Astrocyte (in vitro differentiated cells and primary cell): Measurements from ENCODE around the gene TMEM270. TPM values are rescaled to one million over a fixed set of nuclear protein-coding genes. Genes with fewer than 3 reads are reported as not detected.

Experiments used
- DNase-seq: peaks from one replicate; pipeline ENCODE4 v3.0.0-alpha.2; 2010; ENCODE audit warnings: low read depth
- FAIRE-seq: peaks from 2 replicates; lab custom pipeline; 2011; peaks lifted over from hg19 to GRCh38; lab: Jason Lieb, UNC
- H2AFZ ChIP-seq: 2 replicates; pipeline ENCODE4 v1.6.0; 2012; ENCODE audit warnings: low read depth, low read length, inconsistent platforms
- H3K27ac ChIP-seq: 2 replicates; pipeline ENCODE4 v1.5.1; 2011; ENCODE audit warnings: low read depth, low read length, inconsistent platforms
- H3K27me3 ChIP-seq: 2 replicates; pipeline ENCODE4 v1.6.0; 2011; ENCODE audit warnings: low read length, inconsistent platforms; ENCODE audit not compliant: insufficient read depth
- H3K36me3 ChIP-seq: 2 replicates; pipeline ENCODE4 v1.5.1; 2011; ENCODE audit warnings: low read length, inconsistent platforms; ENCODE audit not compliant: insufficient read depth
- H3K4me1 ChIP-seq: 2 replicates; pipeline ENCODE4 v1.5.1; 2011; ENCODE audit warnings: low read length, inconsistent platforms; ENCODE audit not compliant: insufficient read depth
- H3K4me2 ChIP-seq: 2 replicates; pipeline ENCODE4 v1.6.0; 2012; ENCODE audit warnings: low read length, inconsistent platforms
- H3K4me3 ChIP-seq: 2 replicates; pipeline ENCODE4 v1.5.1; 2011; ENCODE audit warnings: low read depth, mild to moderate bottlenecking, low read length, inconsistent platforms; ENCODE audit not compliant: insufficient read depth
- H3K79me2 ChIP-seq: 2 replicates; pipeline ENCODE4 v1.6.0; 2012; ENCODE audit warnings: mild to moderate bottlenecking, low read length, inconsistent platforms; ENCODE audit not compliant: insufficient read depth
- H3K9ac ChIP-seq: 2 replicates; pipeline ENCODE4 v1.6.0; 2012; ENCODE audit warnings: mild to moderate bottlenecking, low read length, inconsistent platforms
- H3K9me3 ChIP-seq: 2 replicates; pipeline ENCODE4 v1.5.1; 2012; ENCODE audit warnings: low read depth, mild to moderate bottlenecking, low read length, inconsistent platforms; ENCODE audit not compliant: insufficient read depth
- H4K20me1 ChIP-seq: 2 replicates; pipeline ENCODE4 v1.6.0; 2012; ENCODE audit warnings: low read length, inconsistent platforms; ENCODE audit not compliant: insufficient read depth
- H3K27ac Mint-ChIP-seq: one replicate; pipeline ENCODE4 v1.8.0; 2021; ENCODE audit warnings: mild to moderate bottlenecking, mixed read lengths; ENCODE audit not compliant: unreplicated experiment
- H3K27me3 Mint-ChIP-seq: one replicate; pipeline ENCODE4 v1.8.0; 2021; ENCODE audit warnings: low read depth, mixed read lengths; ENCODE audit not compliant: unreplicated experiment
- H3K36me3 Mint-ChIP-seq: one replicate; pipeline ENCODE4 v1.8.0; 2021; ENCODE audit warnings: low read depth, mixed read lengths; ENCODE audit not compliant: unreplicated experiment
- H3K4me1 Mint-ChIP-seq: one replicate; pipeline ENCODE4 v1.8.0; 2021; ENCODE audit warnings: low read depth, mixed read lengths; ENCODE audit not compliant: unreplicated experiment
- H3K4me3 Mint-ChIP-seq: one replicate; pipeline ENCODE4 v1.8.0; 2021; ENCODE audit warnings: mild to moderate bottlenecking, moderate library complexity, mixed read lengths; ENCODE audit not compliant: unreplicated experiment
- H3K9me3 Mint-ChIP-seq: one replicate; pipeline ENCODE4 v1.8.0; 2021; ENCODE audit warnings: mild to moderate bottlenecking, mixed read lengths; ENCODE audit not compliant: unreplicated experiment
- EZH2 ChIP-seq: IDR thresholded peaks from 2 replicates; pipeline ENCODE4 v1.6.1; 2012; ENCODE audit warnings: mild to moderate bottlenecking, low read length, inconsistent platforms; ENCODE audit not compliant: insufficient read depth
- total RNA-seq: library from RNA; stranded (reverse); gene quantifications from 2 replicates; pipeline ENCODE4 v1.2.1, GENCODE V29; 2021
- TF ChIP-seq, protein P1 (sequence below): IDR thresholded peaks from 2 replicates; pipeline ENCODE4 v1.5.1; 2011; ENCODE audit warnings: low read depth, mild to moderate bottlenecking, inconsistent platforms, low read length, moderate library complexity; ENCODE audit not compliant: insufficient read depth

TMEM270 gene
- total RNA-seq, 1 donor from 2014 or later = not detected

DNA sequence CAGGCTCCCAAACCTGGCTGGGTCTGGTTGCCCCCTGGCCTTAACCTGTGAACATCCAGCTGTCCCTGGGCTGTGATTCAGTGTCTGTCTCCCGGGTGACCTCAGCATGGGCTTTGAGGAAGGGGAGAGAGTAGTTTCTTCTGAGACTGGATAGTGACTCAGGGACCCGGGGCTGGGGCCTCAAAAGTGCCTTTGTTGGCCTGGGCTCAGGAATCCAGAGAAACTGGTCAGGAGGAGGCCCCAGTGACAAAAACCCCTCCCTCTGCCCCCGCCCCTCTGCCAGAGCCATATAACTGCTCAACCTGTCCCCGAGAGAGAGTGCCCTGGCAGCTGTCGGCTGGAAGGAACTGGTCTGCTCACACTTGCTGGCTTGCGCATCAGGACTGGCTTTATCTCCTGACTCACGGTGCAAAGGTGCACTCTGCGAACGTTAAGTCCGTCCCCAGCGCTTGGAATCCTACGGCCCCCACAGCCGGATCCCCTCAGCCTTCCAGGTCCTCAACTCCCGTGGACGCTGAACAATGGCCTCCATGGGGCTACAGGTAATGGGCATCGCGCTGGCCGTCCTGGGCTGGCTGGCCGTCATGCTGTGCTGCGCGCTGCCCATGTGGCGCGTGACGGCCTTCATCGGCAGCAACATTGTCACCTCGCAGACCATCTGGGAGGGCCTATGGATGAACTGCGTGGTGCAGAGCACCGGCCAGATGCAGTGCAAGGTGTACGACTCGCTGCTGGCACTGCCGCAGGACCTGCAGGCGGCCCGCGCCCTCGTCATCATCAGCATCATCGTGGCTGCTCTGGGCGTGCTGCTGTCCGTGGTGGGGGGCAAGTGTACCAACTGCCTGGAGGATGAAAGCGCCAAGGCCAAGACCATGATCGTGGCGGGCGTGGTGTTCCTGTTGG is 30.0 kb upstream of the TMEM270 start, which contains the start of gene CLDN4:
Gene CLDN4 (plus strand): TSS at position 316 of the 903 bp plus-strand sequence. CDS start 206 bp downstream, at position 522.
- peak within 1 kb of the TSS; percentile 4 for H2AFZ ChIP-seq
- TF ChIP-seq, protein P1, sequence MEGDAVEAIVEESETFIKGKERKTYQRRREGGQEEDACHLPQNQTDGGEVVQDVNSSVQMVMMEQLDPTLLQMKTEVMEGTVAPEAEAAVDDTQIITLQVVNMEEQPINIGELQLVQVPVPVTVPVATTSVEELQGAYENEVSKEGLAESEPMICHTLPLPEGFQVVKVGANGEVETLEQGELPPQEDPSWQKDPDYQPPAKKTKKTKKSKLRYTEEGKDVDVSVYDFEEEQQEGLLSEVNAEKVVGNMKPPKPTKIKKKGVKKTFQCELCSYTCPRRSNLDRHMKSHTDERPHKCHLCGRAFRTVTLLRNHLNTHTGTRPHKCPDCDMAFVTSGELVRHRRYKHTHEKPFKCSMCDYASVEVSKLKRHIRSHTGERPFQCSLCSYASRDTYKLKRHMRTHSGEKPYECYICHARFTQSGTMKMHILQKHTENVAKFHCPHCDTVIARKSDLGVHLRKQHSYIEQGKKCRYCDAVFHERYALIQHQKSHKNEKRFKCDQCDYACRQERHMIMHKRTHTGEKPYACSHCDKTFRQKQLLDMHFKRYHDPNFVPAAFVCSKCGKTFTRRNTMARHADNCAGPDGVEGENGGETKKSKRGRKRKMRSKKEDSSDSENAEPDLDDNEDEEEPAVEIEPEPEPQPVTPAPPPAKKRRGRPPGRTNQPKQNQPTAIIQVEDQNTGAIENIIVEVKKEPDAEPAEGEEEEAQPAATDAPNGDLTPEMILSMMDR = no peak
- TF ChIP-seq EZH2 = no peak
- no peak within 1 kb of the TSS for H3K27ac ChIP-seq
- H3K4me1 Mint-ChIP-seq = peaks cover 34% of the 10 kb centered on the region
- no peaks in the 10 kb centered on the region for H3K36me3 ChIP-seq
- H3K4me2 ChIP-seq = no peak within 1 kb of the TSS
- peak within 1 kb of the TSS; percentile 58 for H3K27ac Mint-ChIP-seq
- H3K27me3 ChIP-seq = no peaks in the 10 kb centered on the region
- H3K9me3 Mint-ChIP-seq = no peaks in the 10 kb centered on the region
- no peaks in the 10 kb centered on the region for H3K36me3 Mint-ChIP-seq
- no peaks in the 10 kb centered on the region for H3K27me3 Mint-ChIP-seq
- H3K9me3 ChIP-seq = no peaks in the 10 kb centered on the region
- H3K9ac ChIP-seq = no peak within 1 kb of the TSS
- H3K79me2 ChIP-seq = no peaks in the 10 kb centered on the region
- FAIRE-seq (no peak), DNase-seq (no peak)
- H3K4me3 Mint-ChIP-seq = peak within 1 kb of the TSS; percentile 66
- H3K4me3 ChIP-seq = no peak within 1 kb of the TSS
- no peaks in the 10 kb centered on the region for H4K20me1 ChIP-seq
- H3K4me1 ChIP-seq = peaks cover 12% of the 10 kb centered on the region

DNA sequence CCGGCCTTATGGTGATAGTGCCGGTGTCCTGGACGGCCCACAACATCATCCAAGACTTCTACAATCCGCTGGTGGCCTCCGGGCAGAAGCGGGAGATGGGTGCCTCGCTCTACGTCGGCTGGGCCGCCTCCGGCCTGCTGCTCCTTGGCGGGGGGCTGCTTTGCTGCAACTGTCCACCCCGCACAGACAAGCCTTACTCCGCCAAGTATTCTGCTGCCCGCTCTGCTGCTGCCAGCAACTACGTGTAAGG is 29.4 kb upstream of the TMEM270 start:
- peaks cover 34% of the 10 kb centered on the region for H3K4me1 Mint-ChIP-seq
- Histone ChIP-seq H3K9ac (no peak overlapping the region), H2AFZ (peak overlapping the region; percentile 4), H4K20me1 (no peaks in the 10 kb centered on the region), H3K36me3 (no peaks in the 10 kb centered on the region), H3K4me3 (no peak overlapping the region), H3K9me3 (no peaks in the 10 kb centered on the region), H3K79me2 (no peaks in the 10 kb centered on the region), H3K27ac (no peak overlapping the region), H3K4me2 (no peak overlapping the region), H3K4me1 (peaks cover 12% of the 10 kb centered on the region), H3K27me3 (no peaks in the 10 kb centered on the region)
- no peak for DNase-seq
- no peak for TF ChIP-seq EZH2
- TF ChIP-seq, protein P1 = no peak
- H3K4me3 Mint-ChIP-seq = peak overlapping the region; percentile 66
- H3K36me3 Mint-ChIP-seq = no peaks in the 10 kb centered on the region
- H3K9me3 Mint-ChIP-seq = no peaks in the 10 kb centered on the region
- H3K27me3 Mint-ChIP-seq = no peaks in the 10 kb centered on the region
- H3K27ac Mint-ChIP-seq = no peak overlapping the region
- FAIRE-seq = no peak
